ENCODE data around the gene HTD2. TPM values are rescaled to one million over a fixed set of nuclear protein-coding genes. Genes with fewer than 3 reads are reported as not detected.
"Not testable (repeated sequence)": the region's sequence is repeated elsewhere in the genome, so short reads cannot be mapped to it uniquely, and the experiment has no call there.

The HTD2 gene
- total RNA-seq, 2 experiments from 2014 or later = 11.5 to 12.3 TPM

DNA sequence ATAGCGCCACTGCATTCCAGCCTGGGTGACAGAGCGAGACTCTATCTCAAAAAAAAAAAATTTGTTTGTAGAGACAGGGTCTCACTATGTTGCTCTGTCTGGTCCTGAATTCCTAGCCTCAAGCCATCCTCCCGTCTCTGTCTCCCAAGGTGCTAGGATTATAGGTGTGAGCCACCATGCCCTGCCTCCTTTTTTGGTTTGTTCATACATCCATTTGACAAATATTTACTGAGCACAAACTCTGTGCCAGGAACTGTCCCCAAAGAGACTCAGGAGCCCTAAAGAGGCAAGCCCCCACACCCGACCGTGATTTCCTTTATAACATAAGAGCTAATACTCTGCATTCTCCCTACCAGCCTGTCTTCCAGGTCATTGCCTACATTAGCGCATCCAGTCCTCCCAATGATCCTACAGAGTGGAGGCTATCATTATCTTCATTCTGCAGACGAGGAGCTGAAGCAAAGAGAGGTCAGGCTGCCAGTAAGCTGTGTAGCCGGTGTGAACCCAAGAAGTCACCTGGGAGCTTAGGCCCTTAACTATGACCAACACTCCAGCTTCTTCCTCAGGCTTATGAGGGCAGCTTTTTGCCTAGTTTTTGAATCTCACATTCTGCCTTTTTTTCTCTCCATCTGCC lies 20.1 kb downstream of the HTD2 start:
- ChIA-PET CTCF (no interaction called here), POLR2A (interaction anchor here (1.0 kb wide), 1 partner anchor 107 kb away, joined by 3 read pairs; no protein-coding TSS in a partner anchor)

DNA sequence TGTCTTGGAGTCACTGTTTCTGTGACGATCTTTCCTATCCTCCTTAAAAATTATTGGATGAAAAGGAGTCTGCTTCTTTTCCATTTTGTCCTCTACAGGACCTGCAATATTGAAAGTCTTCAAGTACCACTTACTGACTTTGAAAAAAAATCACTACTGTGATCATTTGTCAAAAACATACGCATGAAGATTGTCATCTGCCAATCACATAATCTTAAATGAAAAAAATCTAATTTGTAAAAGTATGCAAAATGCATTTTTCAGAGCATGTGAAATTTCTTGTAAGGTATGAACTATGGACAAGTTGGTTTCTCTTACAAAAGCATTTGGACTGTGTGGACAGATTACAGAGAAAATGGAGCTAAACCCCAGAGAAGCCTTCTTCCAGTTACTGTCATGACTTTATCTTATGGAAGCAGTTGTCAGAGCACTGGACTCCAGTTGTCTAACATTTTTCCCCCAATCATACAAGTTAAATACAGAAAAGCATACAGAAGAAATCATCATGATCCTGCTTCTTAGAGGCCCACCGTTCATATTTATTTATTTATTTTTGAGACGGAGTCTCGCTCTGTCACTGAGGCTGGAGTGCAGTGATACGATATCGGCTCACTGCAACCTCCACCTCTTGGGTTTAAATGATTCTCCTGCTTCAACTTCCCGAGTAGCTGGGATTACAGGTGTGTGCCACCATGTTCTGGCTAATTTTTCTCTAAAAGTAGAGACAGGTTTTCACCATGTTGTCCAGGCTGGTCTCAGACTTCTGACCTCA lies 23.0 kb downstream of the HTD2 start:
- ChIA-PET POLR2A (no interaction called here), CTCF (no interaction called here)

DNA sequence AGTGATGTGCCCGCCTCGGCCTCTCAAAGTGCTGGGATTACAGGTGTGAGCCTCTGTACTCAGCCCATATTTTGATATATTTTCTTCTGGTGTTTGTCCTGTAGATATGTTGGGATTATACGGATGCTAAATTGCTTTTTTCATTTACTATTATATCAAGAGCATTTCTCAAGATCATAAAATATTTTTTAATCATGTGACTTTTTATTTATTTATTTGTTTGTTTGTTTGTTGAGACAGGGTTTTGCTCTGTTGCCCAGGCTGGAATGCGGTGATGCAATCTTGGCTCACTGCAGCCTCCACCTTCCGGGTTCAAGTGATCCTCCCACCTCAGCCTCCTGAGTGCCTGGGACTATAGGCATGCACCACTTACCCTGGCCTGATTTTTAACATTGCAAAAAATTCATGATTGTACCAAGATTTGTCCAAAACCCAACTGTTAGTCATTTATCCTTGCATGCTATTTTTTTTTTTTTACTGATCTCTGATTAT lies 23.6 kb downstream of the HTD2 start:
- POLR2A ChIA-PET = no interaction called here

DNA sequence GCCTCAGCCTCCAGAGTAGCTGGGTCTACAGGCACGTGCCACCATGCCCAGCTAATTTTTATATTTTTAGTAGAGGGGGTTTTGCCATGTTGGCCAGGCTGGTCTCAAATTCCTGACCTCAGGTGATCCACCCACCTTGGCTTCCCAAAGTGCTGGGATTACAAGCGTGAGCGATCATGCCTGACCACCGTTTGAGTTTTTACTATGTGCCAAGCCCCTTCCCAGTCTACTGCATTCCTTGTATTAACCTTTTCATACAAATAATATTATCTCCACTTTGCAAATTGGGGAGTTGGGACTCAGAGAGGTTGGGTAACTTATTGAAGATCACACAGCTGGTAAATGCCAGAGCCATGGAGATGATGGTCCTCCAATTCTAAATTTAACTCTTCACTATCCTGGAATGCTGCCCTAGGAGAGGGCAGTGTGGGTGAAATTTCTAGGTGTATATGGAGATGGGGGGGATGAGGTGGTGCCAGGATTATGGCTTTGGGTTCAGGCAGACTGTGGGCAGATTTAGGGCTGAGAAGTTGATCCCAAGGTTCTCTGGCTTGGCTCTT lies 25.4 kb downstream of the HTD2 start:
- CTCF ChIA-PET = interaction anchor here (1.8 kb wide), 1 partner anchor 159 kb away, joined by 5 read pairs; no protein-coding TSS in a partner anchor
- POLR2A ChIA-PET = interaction anchor here (1.3 kb wide), 1 partner anchor 25 kb away, joined by 7 read pairs; the partner anchor contains the start of genes HTD2 and RPP14

More for the DNA sequence above, 23.6 kb downstream of the HTD2 start:
- CTCF ChIA-PET = interaction anchor here (1.1 kb wide), 1 partner anchor 14 kb away, joined by 3 read pairs; no protein-coding TSS in a partner anchor

DNA sequence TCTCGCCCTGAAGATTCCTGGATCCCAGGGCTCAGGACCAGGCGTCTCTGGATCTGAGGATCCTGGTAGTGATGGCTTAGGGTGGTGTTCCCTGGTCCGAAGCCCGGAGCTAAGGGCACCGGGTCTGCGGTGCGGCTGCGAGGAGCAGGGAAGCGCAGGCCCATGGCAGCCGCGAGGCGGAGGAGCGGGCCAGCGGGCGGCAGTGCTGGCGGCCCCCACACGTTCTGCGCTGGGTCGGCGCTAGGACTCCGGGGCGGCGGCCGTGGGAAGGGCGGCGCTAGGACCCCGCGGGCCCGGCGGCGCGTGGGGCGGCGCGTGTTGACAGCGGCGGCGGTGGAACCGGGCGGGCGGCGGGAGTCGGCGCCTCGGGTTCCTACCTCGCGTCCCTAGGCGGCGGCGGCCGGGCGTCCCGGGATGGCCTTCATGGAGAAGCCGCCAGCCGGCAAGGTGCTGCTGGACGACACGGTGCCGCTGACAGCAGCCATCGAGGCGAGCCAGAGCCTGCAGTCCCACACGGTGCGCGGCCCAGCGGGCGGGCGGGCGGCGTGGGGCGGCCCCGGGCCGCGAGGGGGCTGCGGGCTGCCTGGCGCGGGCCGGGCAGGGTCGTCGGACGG lies 26.4 kb downstream of the HTD2 start, which contains the start of gene PXK:
PXK (plus strand) TSS at position 318 of the 614 bp plus-strand sequence; CDS start at position 415, 97 bp downstream.
- ChIA-PET POLR2A (interaction anchor here (0.6 to 1.3 kb wide), 2 partner anchors 26 to 59 kb away, joined by 3 to 7 read pairs; partner anchors contain the start of genes HTD2 and RPP14), CTCF (interaction anchor here (0.6 to 2.1 kb wide), 5 partner anchors 8 to 68 kb away, joined by 3 to 12 read pairs (median 4); partner anchors contain the start of genes HTD2 and RPP14)

DNA sequence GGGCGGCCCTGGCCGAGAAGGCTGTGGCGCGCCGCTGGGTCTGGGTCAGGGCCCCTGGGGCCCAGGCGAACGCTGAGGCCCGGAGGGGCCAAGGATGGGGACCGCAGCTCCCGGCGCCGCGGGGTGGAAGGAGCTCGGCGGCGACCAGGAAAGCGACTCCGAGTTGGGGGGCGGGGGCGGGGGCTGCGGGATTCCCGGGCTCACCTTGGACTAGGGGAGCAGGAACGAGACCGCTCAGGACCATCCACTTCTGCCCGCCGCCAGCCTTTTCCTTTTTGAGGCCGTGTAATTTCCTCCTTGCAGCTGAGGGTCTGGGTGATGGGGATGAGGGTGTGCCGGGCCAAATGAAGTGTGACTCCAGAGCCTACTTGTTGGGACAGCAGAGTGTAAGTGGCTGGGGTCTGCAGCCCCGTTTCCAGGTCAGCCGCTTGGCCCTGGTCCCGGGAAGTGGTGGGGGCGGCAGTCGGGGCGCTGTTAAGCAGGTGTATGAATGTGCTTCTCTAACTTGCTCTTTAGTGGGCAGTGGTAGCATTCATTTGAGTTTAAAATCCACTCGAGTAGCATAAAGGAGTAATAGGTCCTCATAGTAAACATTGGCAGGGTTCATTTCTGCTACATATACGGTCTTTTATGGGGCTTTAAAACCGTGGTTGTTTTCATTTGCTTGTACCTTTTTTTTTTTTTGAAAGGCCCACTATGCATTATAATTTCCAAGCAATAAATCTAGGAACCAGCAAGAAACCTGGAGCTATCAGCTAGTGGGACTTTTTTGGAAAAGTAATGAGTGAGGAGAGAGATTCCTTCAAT lies 27.1 kb downstream of the HTD2 start:
- POLR2A ChIA-PET = interaction anchor here (0.6 to 1.4 kb wide), 5 partner anchors 9 to 59 kb away, joined by 3 to 4 read pairs (median 3); partner anchors contain the start of genes HTD2 and RPP14
- CTCF ChIA-PET = interaction anchor here (0.7 to 3.6 kb wide), 7 partner anchors 9 to 408 kb away, joined by 3 to 16 read pairs (median 4); partner anchors contain the start of genes HTD2 and RPP14

DNA sequence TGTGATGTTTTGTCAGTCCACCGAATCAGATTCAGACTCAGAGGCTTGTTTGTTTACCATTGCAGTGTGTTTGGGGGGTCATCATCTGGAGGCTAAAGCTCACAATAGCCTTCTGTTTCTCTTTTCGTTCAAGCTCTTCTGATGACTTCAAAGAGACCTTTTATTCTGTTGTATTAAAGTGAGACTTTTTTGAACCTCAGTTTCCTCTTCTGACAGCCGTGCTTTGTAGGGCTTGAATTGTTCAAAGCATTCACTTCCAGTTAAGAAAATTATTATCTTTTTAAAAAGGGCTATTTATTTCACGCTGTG lies 27.6 kb downstream of the HTD2 start:
- POLR2A ChIA-PET = interaction anchor here (0.8 to 1.4 kb wide), 3 partner anchors 9 to 15 kb away, joined by 3 read pairs; no protein-coding TSS in a partner anchor
- CTCF ChIA-PET = interaction anchor here (0.7 to 3.6 kb wide), 6 partner anchors 9 to 409 kb away, joined by 3 to 16 read pairs (median 5); partner anchors contain the start of genes HTD2 and RPP14

DNA sequence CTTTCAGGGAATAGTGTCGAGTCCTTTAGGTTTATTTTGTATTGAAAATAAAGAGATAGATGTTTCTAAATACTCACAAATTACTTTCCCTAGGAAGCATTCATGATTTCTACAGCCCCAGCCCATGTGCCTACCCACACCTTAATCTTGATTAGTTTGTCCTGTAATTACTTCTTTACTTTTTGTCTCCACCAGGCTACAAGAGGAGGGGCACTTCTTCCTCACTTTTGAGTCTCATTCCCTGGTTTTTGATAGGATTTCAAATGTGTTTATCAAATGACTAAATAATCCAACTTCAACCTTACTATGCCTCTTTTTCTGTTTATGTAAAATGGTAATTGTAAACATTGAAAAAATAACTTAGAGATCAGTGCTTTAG lies 28.2 kb downstream of the HTD2 start:
- ChIA-PET POLR2A (interaction anchor here (1.0 to 2.1 kb wide), 3 partner anchors 10 to 15 kb away, joined by 3 to 10 read pairs (median 3); no protein-coding TSS in a partner anchor), CTCF (interaction anchor here (0.7 to 3.6 kb wide), 7 partner anchors 10 to 296 kb away, joined by 3 to 16 read pairs (median 4); partner anchors contain the start of genes HTD2 and RPP14)

DNA sequence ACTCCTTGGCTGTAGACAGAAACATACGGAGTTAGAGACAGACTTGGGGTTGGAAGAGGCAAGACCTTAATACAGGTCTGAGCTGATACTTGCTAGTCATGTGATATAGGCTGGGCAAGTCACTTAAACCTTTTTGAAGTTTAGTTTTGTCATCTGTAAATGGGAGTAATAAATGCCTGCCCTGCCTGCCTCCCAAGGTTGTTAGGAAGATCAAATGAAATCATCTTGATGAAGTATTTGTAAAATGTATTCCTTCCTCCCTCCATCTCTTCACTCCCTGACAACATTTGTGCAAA lies 29.3 kb downstream of the HTD2 start:
- ChIA-PET CTCF (interaction anchor here (0.6 to 3.6 kb wide), 5 partner anchors 10 to 96 kb away, joined by 3 to 16 read pairs (median 3); partner anchors contain the start of genes HTD2 and RPP14), POLR2A (interaction anchor here (0.7 to 2.1 kb wide), 4 partner anchors 10 to 22 kb away, joined by 3 to 10 read pairs (median 4); no protein-coding TSS in a partner anchor)

DNA sequence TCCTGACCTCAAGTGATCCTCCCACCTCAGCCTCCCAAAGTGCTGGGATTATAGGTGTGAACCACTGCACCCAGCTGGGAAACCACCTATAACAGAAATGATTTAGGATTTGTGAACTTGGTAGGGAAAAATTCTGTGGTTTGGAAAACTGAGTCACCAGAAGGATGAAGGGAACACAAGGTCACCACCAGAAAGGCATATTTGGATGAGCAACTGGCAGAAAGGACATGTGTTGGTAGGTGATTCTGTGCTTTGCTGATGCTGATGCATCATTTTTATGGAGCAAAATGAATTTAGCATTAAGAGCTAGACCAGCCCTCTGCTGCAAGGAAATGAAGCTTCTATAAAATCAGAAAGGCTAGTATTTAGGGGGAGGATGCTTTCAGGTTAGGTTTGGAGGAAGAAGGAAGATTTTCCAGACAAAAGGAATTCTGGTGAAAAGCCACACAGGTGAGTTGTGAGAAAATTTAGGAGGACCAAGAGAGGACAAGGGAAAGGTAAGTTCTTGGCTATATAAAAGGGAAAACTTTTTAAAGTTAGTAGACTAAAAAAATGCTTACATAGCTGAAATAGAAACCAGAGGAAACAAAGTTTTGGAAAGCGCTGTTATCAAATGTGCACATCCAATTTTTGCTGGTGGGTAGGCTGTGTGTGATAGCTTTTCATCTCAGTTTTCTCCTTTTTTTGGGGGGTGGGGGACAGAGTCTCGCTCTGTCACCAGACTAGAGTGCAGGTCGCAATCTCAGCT lies 30.0 kb downstream of the HTD2 start:
- POLR2A ChIA-PET = interaction anchor here (2.1 kb wide), 1 partner anchor 10 kb away, joined by 10 read pairs; no protein-coding TSS in a partner anchor
- CTCF ChIA-PET = interaction anchor here (0.6 to 3.6 kb wide), 4 partner anchors 9 to 30 kb away, joined by 3 to 16 read pairs (median 8); partner anchors contain the start of genes HTD2 and RPP14

DNA sequence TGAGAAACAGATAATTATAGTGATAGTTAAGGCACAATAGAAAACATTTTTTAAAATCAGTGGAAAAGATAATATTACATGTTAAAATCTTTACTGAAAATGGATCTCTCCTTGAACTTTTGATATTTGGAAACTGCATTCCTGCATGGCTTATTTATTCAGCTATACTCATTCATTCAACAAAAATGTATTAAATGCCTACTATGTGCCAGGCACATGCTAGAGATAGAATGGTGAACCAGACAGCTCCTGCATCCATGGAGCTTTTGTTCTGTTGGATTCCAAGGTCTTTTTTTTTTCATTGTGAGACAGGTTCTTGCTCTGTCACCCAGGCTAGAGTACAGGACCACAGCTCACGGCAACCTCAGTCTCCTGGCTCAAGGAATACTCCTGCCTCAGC lies 30.9 kb downstream of the HTD2 start:
- CTCF ChIA-PET = interaction anchor here (1.9 kb wide), 1 partner anchor 13 kb away, joined by 13 read pairs; no protein-coding TSS in a partner anchor

DNA sequence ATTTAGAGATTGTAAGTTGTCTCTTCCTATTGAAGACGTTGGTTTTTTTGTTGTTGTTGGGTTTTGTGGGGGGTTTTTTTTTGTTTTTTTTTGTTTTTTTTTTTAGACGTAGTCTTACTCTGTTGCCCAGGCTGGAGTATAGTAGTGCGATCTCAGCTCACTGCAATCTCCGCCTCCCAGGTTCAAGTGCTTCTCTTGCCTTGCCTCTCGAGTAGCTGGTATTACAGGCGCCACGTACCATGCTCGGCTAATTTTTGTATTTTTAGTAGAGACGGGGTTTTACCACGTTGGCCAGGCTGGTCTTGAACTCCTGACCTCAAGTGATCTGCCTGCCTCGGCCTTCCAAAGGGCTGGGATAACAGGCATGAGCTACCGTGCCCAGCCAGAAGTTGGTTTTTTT lies 32.8 kb downstream of the HTD2 start:
- CTCF ChIA-PET, POLR2A ChIA-PET: not testable (repeated sequence)

More for the DNA sequence above, 30.9 kb downstream of the HTD2 start:
- POLR2A ChIA-PET = no interaction called here

DNA sequence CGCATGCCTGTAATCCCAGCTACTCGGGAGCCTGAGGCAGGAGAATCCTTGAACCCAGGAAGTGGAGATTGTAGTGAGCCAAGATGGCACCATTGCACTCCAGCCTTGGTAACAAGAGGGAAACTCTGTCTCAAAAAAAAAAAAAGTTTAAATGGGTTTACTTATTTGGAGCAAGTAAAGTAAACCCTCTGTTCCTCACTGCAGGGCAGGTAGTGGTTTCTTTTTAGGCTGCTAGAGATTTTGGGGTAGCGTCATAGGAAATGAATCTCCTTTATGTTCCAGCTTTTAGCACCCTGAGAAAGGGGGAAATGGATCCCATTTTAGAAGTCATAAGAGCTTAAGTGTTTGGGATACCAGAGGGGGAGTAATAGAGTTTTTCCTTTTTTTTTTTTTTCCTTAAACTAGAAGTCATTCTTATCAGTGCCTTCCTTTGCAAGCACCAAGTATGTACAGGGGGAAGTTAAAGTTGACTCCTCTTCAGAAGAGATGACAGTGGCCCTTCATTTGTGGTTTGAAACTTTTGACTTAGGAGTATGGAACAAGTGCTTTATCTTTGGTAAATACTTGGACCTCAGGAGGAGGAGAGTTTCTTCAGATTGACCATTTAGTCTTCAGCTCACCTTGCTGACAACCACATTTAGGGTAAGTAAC lies 34.4 kb downstream of the HTD2 start:
- ChIA-PET CTCF (no interaction called here), POLR2A (interaction anchor here (0.7 kb wide), 1 partner anchor 180 kb away, joined by 3 read pairs; no protein-coding TSS in a partner anchor)

DNA sequence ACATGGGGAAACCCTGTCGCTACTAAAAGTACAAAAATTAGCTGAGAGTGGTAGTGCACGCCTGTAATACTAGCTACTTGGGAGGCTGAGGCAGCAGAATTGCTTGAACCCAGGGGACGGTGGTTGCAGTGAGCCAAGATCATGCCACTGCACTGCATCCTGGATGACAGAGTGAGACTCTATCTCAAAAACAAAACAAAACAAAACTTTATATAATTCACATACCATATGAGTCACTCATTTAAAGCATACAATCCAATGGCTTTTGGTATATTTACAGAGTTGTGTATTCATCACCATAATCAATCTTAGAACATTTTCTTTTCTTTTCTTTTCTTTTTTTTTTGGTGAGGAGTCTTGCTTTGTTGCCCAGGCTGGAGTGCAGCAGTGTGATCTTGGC lies 35.1 kb downstream of the HTD2 start:
- ChIA-PET CTCF (no interaction called here), POLR2A (no interaction called here)

DNA sequence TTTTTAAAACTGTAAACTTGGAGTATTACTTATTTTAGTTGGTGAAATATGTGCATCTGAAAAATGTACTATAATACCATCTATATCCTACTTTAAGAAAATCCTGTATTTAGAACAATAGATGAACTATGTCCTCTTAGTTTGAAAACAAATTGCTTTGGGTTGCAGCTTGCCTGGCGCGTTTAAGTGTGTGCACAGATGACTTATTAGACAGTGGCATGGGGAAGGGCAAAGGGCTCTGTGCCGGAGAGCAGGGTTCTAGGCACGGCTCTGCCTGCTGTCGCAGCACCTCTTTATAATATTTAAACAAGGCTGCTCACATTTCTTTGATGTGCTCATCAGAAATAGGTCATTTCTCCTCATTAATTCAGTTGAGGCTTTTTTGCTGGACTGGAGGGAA lies 36.4 kb downstream of the HTD2 start:
- ChIA-PET CTCF (no interaction called here), POLR2A (no interaction called here)

DNA sequence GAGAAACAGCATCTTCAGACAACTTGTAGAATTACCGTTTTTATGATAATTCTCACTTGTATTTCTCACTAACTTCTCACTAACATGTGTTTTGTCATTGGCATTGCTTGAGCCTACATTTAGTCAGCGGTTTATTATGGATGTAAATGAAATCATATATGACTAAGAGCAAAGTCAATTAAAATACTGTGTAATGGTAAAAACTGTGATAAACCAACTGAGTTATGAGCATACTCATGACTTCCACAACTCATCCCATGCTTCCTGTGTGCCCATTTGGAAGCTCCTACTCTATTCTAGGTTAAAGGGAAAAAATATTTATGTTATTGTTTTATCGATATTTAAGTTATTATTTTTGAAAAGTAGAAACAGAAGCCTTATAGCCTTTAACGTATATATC lies 39.1 kb downstream of the HTD2 start:
- CTCF ChIA-PET = interaction anchor here (3.2 kb wide), 1 partner anchor 11 kb away, joined by 16 read pairs; no protein-coding TSS in a partner anchor
- POLR2A ChIA-PET = interaction anchor here (1.8 kb wide), 1 partner anchor 10 kb away, joined by 10 read pairs; no protein-coding TSS in a partner anchor

DNA sequence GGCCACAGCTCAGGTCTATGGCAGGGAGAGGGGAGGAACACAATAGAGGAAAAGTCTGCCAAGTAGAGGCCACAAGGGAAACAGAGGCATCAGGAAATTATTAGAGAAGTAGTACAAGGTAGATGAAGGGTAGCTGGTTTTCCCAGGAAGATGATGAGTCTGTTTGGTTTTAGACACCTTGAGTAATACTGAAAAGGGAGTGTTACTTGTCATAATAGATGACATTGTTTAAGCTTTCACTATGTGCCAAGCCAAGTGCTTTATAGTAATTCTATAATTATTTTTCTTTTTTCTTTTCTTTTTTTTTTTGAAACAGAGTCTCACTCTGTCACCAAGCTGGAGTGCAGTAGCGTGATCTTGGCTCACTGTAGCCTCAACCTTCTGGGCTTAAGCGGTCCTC lies 40.0 kb downstream of the HTD2 start:
- ChIA-PET POLR2A (interaction anchor here (0.7 to 1.8 kb wide), 2 partner anchors 11 to 80 kb away, joined by 3 to 10 read pairs; no protein-coding TSS in a partner anchor), CTCF (interaction anchor here (0.7 to 3.2 kb wide), 3 partner anchors 11 to 21 kb away, joined by 3 to 16 read pairs (median 3); no protein-coding TSS in a partner anchor)

Measured in activated CD8-positive, alpha-beta memory T cell treated with anti-CD3 and anti-CD28 coated beads for 36 hours (primary cell).